Chondrocyte (in vitro differentiated cells): ENCODE data around the gene TIAM2. TPM values are rescaled to one million over a fixed set of nuclear protein-coding genes. Genes with fewer than 3 reads are reported as not detected.

Experiments used
- DNase-seq: peaks from one replicate; pipeline ENCODE4 v3.0.0; 2021; ENCODE audit warnings: mixed read lengths, low spot score
- H3K27ac Mint-ChIP-seq: one replicate; pipeline ENCODE4 v1.8.0; 2021; ENCODE audit warnings: mild to moderate bottlenecking, moderate library complexity, mixed read lengths; ENCODE audit not compliant: unreplicated experiment
- H3K27me3 Mint-ChIP-seq: 2 replicates; pipeline ENCODE4 v1.8.0; 2021; ENCODE audit warnings: low read depth, mixed read lengths
- H3K36me3 Mint-ChIP-seq: 2 replicates; pipeline ENCODE4 v1.8.0; 2021; ENCODE audit warnings: low read depth, mixed read lengths
- H3K4me1 Mint-ChIP-seq: 2 replicates; pipeline ENCODE4 v1.8.0; 2021; ENCODE audit warnings: low read depth, mild to moderate bottlenecking, mixed read lengths
- H3K4me3 Mint-ChIP-seq: one replicate; pipeline ENCODE4 v1.8.0; 2021; ENCODE audit warnings: mild to moderate bottlenecking, moderate library complexity, mixed read lengths; ENCODE audit not compliant: unreplicated experiment
- H3K9me3 Mint-ChIP-seq: 2 replicates; pipeline ENCODE4 v1.8.0; 2021; ENCODE audit warnings: low read depth, mixed read lengths
- CTCF ChIP-seq: fragments of 200-600 bp; sonication (generic); IDR thresholded peaks from 2 replicates; pipeline ENCODE4 v1.5.0; 2021; ENCODE audit warnings: antibody characterized with exemption, mild to moderate bottlenecking, moderate library complexity
- total RNA-seq: library from RNA; stranded (reverse); gene quantifications from 3 replicates; pipeline ENCODE4 v1.2.1, GENCODE V29; 2021

The TIAM2 gene
- total RNA-seq, 1 donor from 2014 or later = 13.8 TPM

- DNase-seq = no peak
- H3K4me3 Mint-ChIP-seq = no peak overlapping the region
- no peaks in the 10 kb centered on the region for H3K36me3 Mint-ChIP-seq
- H3K27me3 Mint-ChIP-seq = no peaks in the 10 kb centered on the region
- H3K27ac Mint-ChIP-seq = no peak overlapping the region
- no peak for TF ChIP-seq CTCF
- peaks cover 25% of the 10 kb centered on the region for H3K4me1 Mint-ChIP-seq
- H3K9me3 Mint-ChIP-seq = no peaks in the 10 kb centered on the region
These were observed 145.9 kb downstream of the TIAM2 start for GRCh38 chr6:155141002-155141401.

GRCh38 chr6:155141512-155141911 lies 146.4 kb downstream of the TIAM2 start:
- H3K9me3 Mint-ChIP-seq = no peaks in the 10 kb centered on the region

GRCh38 chr6:155142168-155143028 lies 147.3 kb downstream of the TIAM2 start:
- no peak for TF ChIP-seq CTCF
- Mint-ChIP-seq H3K9me3 (no peaks in the 10 kb centered on the region), H3K4me3 (peak overlapping the region; percentile 61), H3K27ac (peak overlapping the region; percentile 87), H3K36me3 (no peaks in the 10 kb centered on the region), H3K4me1 (peaks cover 25% of the 10 kb centered on the region), H3K27me3 (no peaks in the 10 kb centered on the region)
- no peak for DNase-seq

More at GRCh38 chr6:155141512-155141911, 146.4 kb downstream of the TIAM2 start:
- H3K27ac Mint-ChIP-seq = no peak overlapping the region
- H3K4me1 Mint-ChIP-seq = peaks cover 25% of the 10 kb centered on the region
- H3K27me3 Mint-ChIP-seq = no peaks in the 10 kb centered on the region
- no peak overlapping the region for H3K4me3 Mint-ChIP-seq
- DNase-seq = no peak
- TF ChIP-seq CTCF = no peak
- no peaks in the 10 kb centered on the region for H3K36me3 Mint-ChIP-seq

- Mint-ChIP-seq H3K4me3 (peak overlapping the region; percentile 61), H3K9me3 (no peaks in the 10 kb centered on the region), H3K4me1 (peaks cover 25% of the 10 kb centered on the region), H3K27me3 (no peaks in the 10 kb centered on the region), H3K36me3 (no peaks in the 10 kb centered on the region), H3K27ac (peak overlapping the region; percentile 87)
- no peak for TF ChIP-seq CTCF
- DNase-seq = no peak
These were observed 148.0 kb downstream of the TIAM2 start for GRCh38 chr6:155143029-155143577.

GRCh38 chr6:155143578-155144106 lies 148.5 kb downstream of the TIAM2 start:
- Mint-ChIP-seq H3K27ac (peak overlapping the region; percentile 87), H3K4me1 (peaks cover 25% of the 10 kb centered on the region), H3K36me3 (no peaks in the 10 kb centered on the region), H3K4me3 (peak overlapping the region; percentile 61), H3K9me3 (no peaks in the 10 kb centered on the region), H3K27me3 (no peaks in the 10 kb centered on the region)
- no peak for DNase-seq
- no peak for TF ChIP-seq CTCF
